IMR-90 (cell line): ENCODE data around the gene FOXO4. TPM values are rescaled to one million over a fixed set of nuclear protein-coding genes. Genes with fewer than 3 reads are reported as not detected.

Experiments used
- ATAC-seq: fragments of 200-7000 bp; cut with Tn5 transposase; 2 replicates; pipeline ENCODE4 v1.9.1; 2020; ENCODE audit warnings: low read depth, mild to moderate bottlenecking, moderate library complexity
- BruUV-seq: library from RNA; stranded (reverse); fragments of 400-500 nt; replicated peaks from 2 replicates; lab custom pipeline; 2021; lab: Mats Ljungman, UMichigan
- CTCF ChIA-PET: fragments of 300-600 bp; formaldehyde crosslinking; extraction: SDS; loops from one replicate; lab custom pipeline; 2021; ENCODE audit warnings: antibody characterized with exemption; lab: Yijun Ruan, JAX
- POLR2A ChIA-PET: fragments of 300-600 bp; sonication (Branson Sonifier 250); formaldehyde crosslinking; loops from one replicate; lab custom pipeline; 2022; ENCODE audit warnings: antibody characterized with exemption; ENCODE audit not compliant: unreplicated experiment; lab: Charles Lee
- DNase-seq: peaks from one replicate; pipeline ENCODE4 v3.0.0; 2013
- H2AFZ ChIP-seq: replicated peaks from 2 replicates; pipeline ENCODE3; 2013; ENCODE audit warnings: low read length, mild to moderate bottlenecking; ENCODE audit not compliant: poor library complexity
- H2AK5ac ChIP-seq: 2 replicates; pipeline ENCODE4 v1.6.1; 2013; ENCODE audit warnings: low read depth, low read length, inconsistent platforms
- H2AK9ac ChIP-seq: replicated peaks from 2 replicates; pipeline ENCODE3; 2013; ENCODE audit warnings: mild to moderate bottlenecking, low read depth, low read length, moderate library complexity; ENCODE audit not compliant: poor library complexity
- H2BK120ac ChIP-seq: 2 replicates; pipeline ENCODE4 v1.6.1; 2013; ENCODE audit warnings: low read depth, low read length, inconsistent platforms
- H2BK15ac ChIP-seq: 3 replicates; pipeline ENCODE4 v1.6.1; 2013; ENCODE audit warnings: low read depth, low read length, inconsistent platforms
- H2BK20ac ChIP-seq: 2 replicates; pipeline ENCODE4 v1.6.1; 2013; ENCODE audit warnings: low read depth, mild to moderate bottlenecking, inconsistent platforms, low read length, moderate library complexity
- H2BK5ac ChIP-seq: 2 replicates; pipeline ENCODE4 v1.6.1; 2013; ENCODE audit warnings: mild to moderate bottlenecking, low read depth, low read length, inconsistent platforms; ENCODE audit not compliant: poor library complexity, severe bottlenecking
- H3K14ac ChIP-seq: replicated peaks from 2 replicates; pipeline ENCODE4 v1.6.1; 2013; ENCODE audit warnings: low read depth, low read length, inconsistent platforms
- H3K18ac ChIP-seq: 2 replicates; pipeline ENCODE4 v1.6.1; 2013; ENCODE audit warnings: low read depth, low read length, control low read depth
- H3K23ac ChIP-seq: 2 replicates; pipeline ENCODE4 v1.6.1; 2013; ENCODE audit warnings: low read depth, low read length, inconsistent platforms
- H3K27ac ChIP-seq: 2 replicates; pipeline ENCODE4 v1.5.1; 2013; ENCODE audit warnings: mild to moderate bottlenecking, control low read depth, low read length; ENCODE audit not compliant: insufficient read depth
- H3K27me3 ChIP-seq: 2 replicates; pipeline ENCODE4 v1.6.1; 2013; ENCODE audit warnings: low read length; ENCODE audit not compliant: control insufficient read depth, insufficient read depth
- H3K36me3 ChIP-seq: 2 replicates; pipeline ENCODE4 v1.6.1; 2013; ENCODE audit warnings: low read length, mixed read lengths; ENCODE audit not compliant: control insufficient read depth, insufficient read depth
- H3K4ac ChIP-seq: 2 replicates; pipeline ENCODE4 v1.6.1; 2013; ENCODE audit warnings: low read depth, low read length, inconsistent platforms
- H3K4me1 ChIP-seq: 2 replicates; pipeline ENCODE4 v1.6.1; 2013; ENCODE audit warnings: low read length, mixed read lengths; ENCODE audit not compliant: control insufficient read depth, insufficient read depth
- H3K4me2 ChIP-seq: 2 replicates; pipeline ENCODE4 v1.6.1; 2013; ENCODE audit warnings: low read depth, mild to moderate bottlenecking, control low read depth, low read length, moderate library complexity
- H3K4me3 ChIP-seq: 2 replicates; pipeline ENCODE4 v1.5.1; 2013; ENCODE audit warnings: low read depth, mild to moderate bottlenecking, control low read depth, low read length, moderate library complexity; ENCODE audit not compliant: insufficient read depth
- H3K56ac ChIP-seq: 2 replicates; pipeline ENCODE4 v1.6.1; 2013; ENCODE audit warnings: low read length, inconsistent platforms; ENCODE audit not compliant: insufficient read depth; ENCODE audit errors: extremely low read depth
- H3K79me1 ChIP-seq, 2 experiments: 2 replicates each; pipeline ENCODE4 v1.6.1; 2013; ENCODE audit warnings: low read length in 2 of 2, inconsistent platforms in 1 of 2, low read depth in 1 of 2
- H3K9ac ChIP-seq: 2 replicates; pipeline ENCODE4 v1.6.1; 2013; ENCODE audit warnings: low read depth, low read length, control low read depth
- H3K9me1 ChIP-seq: 2 replicates; pipeline ENCODE4 v1.6.1; 2013; ENCODE audit warnings: low read length, inconsistent platforms; ENCODE audit not compliant: insufficient read depth
- H3K9me3 ChIP-seq: 2 replicates; pipeline ENCODE4 v1.6.1; 2013; ENCODE audit warnings: low read length; ENCODE audit not compliant: control insufficient read depth, insufficient read depth
- H4K20me1 ChIP-seq: 2 replicates; pipeline ENCODE4 v1.6.1; 2013; ENCODE audit warnings: low read length, inconsistent platforms; ENCODE audit not compliant: insufficient read depth
- H4K5ac ChIP-seq: 2 replicates; pipeline ENCODE4 v1.6.1; 2013; ENCODE audit warnings: mild to moderate bottlenecking, low read depth, low read length, control low read depth
- H4K8ac ChIP-seq, 2 experiments: 2 replicates each; pipeline ENCODE4 v1.6.1; 2013; ENCODE audit warnings: low read depth in 2 of 2, low read length in 2 of 2, control low read depth in 1 of 2, inconsistent platforms in 1 of 2
- H4K91ac ChIP-seq: 2 replicates; pipeline ENCODE4 v1.6.1; 2013; ENCODE audit warnings: low read depth, low read length, inconsistent platforms; ENCODE audit not compliant: insufficient read depth
- POLR2A ChIP-seq: IDR thresholded peaks from 2 replicates; pipeline ENCODE4 v1.6.1; 2012; ENCODE audit warnings: mild to moderate bottlenecking, low read depth, low read length
- RAD21 ChIP-seq: IDR thresholded peaks from 2 replicates; pipeline ENCODE4 v1.6.1; 2012; ENCODE audit warnings: low read length, improper control_type of control experiment
- SMC3 ChIP-seq: fragments of 150-350 bp; IDR thresholded peaks from 2 replicates; pipeline ENCODE4 v1.6.1; 2016; ENCODE audit warnings: low read depth, mild to moderate bottlenecking, antibody characterized with exemption, low read length, moderate library complexity
- WGBS, 2 experiments: methylation state at CpG; one replicate each; pipeline versions ENCODE4 v1.1.5 to v1.1.7; 2013; ENCODE audit warnings: missing lambda C conversion rate in 2 of 2; ENCODE audit not compliant: insufficient read length in 1 of 2; ENCODE audit errors: extremely low coverage in 2 of 2; 5-methylcytosine and 5-hydroxymethylcytosine counted together
- dilution Hi-C: fragments of 300-500 bp; cut with HindIII; formaldehyde crosslinking; loops from one replicate; pipeline ENCODE4 v1.14.3; 2018; ENCODE audit warnings: low sequenced_read_pairs; ENCODE audit not compliant: unreplicated experiment
- in situ Hi-C: fragments of 300-500 bp; cut with MboI; formaldehyde crosslinking; loops from 3 replicates; pipeline ENCODE4 v1.14.3; 2019; ENCODE audit warnings: low sequenced_read_pairs, inconsistent platforms, mixed read lengths
- intact Hi-C: fragments of 100-400 bp; cut with micrococcal nuclease; formaldehyde crosslinking; loops from 2 replicates; pipeline ENCODE4 v1.10.0; 2022
- polyA plus RNA-seq, 3 experiments: library from polyadenylated mRNA; depleted of rRNA; stranded (reverse); fragments of >200 nt; gene quantifications; 2 replicates each; pipeline ENCODE4 v1.2.3, GENCODE V29; 2012; ENCODE audit warnings: low replicate concordance in 1 of 3
- total RNA-seq: library from RNA; depleted of rRNA; stranded (reverse); fragments of >200 nt; gene quantifications from 2 replicates; pipeline ENCODE4 v1.2.3, GENCODE V29; 2012
- TF ChIP-seq, protein P1 (sequence below): conservative IDR thresholded peaks from 2 replicates; pipeline ENCODE4 v1.5.1; 2012; ENCODE audit warnings: mild to moderate bottlenecking, low read depth, low read length, improper control_type of control experiment
- TF ChIP-seq, protein P2 (sequence below): fragments of 150-350 bp; IDR thresholded peaks from 2 replicates; pipeline ENCODE4 v1.6.1; 2017; ENCODE audit warnings: mild to moderate bottlenecking, antibody characterized with exemption, low read length, low read depth

Gene FOXO4
- total and polyA plus RNA-seq, 2 of the 4 experiments (the other 2 are of a cell fraction), result 2.0 to 2.6 TPM

- Histone ChIP-seq H3K9me3 (no peaks in the 10 kb centered on the region), H3K18ac (no peak overlapping the region), H2BK5ac (no peak overlapping the region), H3K14ac (no peak overlapping the region), H3K79me1 (peaks cover 0 to 5% of the 10 kb centered on the region in 2 experiments; a peak in 1 of 4 replicates), H4K5ac (no peak overlapping the region), H2BK20ac (no peak overlapping the region), H4K91ac (no peak overlapping the region), H2AFZ (peak overlapping the region; percentile 76), H3K4ac (no peak overlapping the region), H3K9ac (no peak overlapping the region), H3K4me3 (no peak overlapping the region), H3K23ac (no peak overlapping the region), H3K27ac (no peak overlapping the region), H3K4me2 (no peak overlapping the region), H3K4me1 (no peaks in the 10 kb centered on the region), H3K27me3 (no peaks in the 10 kb centered on the region; the same call in 1 of the 2 replicates), H2BK120ac (no peak overlapping the region), H2BK15ac (no peak overlapping the region), H4K8ac (0 out of 4 replicates have a peak overlapping the region, but pooled peaks of 1 of the 2 experiments have one; percentile 34), H2AK5ac (no peak overlapping the region), H3K9me1 (no peaks in the 10 kb centered on the region), H4K20me1 (peaks cover 5% of the 10 kb centered on the region; the same call in 1 of the 2 replicates), H2AK9ac (no peak overlapping the region), H3K56ac (no peak overlapping the region), H3K36me3 (peaks cover 58% of the 10 kb centered on the region)
- intact Hi-C loops, result loop anchor here (1.0 to 5.0 kb wide), 3 partner anchors 33 to 131 kb away; partner anchors contain the start of gene SNX12
- WGBS, 2 experiments, result 57% methylated on average over 7 of the region's 18 CpGs; no CpG with 5 or more reads in 1 of the 2 experiments
- DNase-seq (peak; percentile 54), ATAC-seq (peak; percentile 84)
- in situ Hi-C loops, result no loop called here
- dilution Hi-C loops, result no loop called here
- BruUV-seq, result no TSS peak
- ChIA-PET POLR2A (no interaction called here), CTCF (interaction anchor here (0.6 kb wide), 2 partner anchors 30 to 352 kb away, joined by 3 read pairs; no protein-coding TSS in a partner anchor)
- TF ChIP-seq SMC3 (peak; percentile 74), RAD21 (peak; percentile 62), POLR2A (no peak)
- TF ChIP-seq, protein P1, sequence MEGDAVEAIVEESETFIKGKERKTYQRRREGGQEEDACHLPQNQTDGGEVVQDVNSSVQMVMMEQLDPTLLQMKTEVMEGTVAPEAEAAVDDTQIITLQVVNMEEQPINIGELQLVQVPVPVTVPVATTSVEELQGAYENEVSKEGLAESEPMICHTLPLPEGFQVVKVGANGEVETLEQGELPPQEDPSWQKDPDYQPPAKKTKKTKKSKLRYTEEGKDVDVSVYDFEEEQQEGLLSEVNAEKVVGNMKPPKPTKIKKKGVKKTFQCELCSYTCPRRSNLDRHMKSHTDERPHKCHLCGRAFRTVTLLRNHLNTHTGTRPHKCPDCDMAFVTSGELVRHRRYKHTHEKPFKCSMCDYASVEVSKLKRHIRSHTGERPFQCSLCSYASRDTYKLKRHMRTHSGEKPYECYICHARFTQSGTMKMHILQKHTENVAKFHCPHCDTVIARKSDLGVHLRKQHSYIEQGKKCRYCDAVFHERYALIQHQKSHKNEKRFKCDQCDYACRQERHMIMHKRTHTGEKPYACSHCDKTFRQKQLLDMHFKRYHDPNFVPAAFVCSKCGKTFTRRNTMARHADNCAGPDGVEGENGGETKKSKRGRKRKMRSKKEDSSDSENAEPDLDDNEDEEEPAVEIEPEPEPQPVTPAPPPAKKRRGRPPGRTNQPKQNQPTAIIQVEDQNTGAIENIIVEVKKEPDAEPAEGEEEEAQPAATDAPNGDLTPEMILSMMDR, result peak; percentile 71
- TF ChIP-seq, protein P2, sequence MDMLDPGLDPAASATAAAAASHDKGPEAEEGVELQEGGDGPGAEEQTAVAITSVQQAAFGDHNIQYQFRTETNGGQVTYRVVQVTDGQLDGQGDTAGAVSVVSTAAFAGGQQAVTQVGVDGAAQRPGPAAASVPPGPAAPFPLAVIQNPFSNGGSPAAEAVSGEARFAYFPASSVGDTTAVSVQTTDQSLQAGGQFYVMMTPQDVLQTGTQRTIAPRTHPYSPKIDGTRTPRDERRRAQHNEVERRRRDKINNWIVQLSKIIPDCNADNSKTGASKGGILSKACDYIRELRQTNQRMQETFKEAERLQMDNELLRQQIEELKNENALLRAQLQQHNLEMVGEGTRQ, result no peak
These were observed 33.5 kb downstream of the FOXO4 start for GRCh38 chrX:71128915-71129765.
